ENCODE data around the gene EXOSC7. TPM values are rescaled to one million over a fixed set of nuclear protein-coding genes. Genes with fewer than 3 reads are reported as not detected.

EXOSC7 gene
- total and polyA plus RNA-seq, 2 donors (not counting 1 experiment from before 2014, with no cell fraction given): 25.5 to 40.0 TPM

GRCh38 chr3:45029216-45029615 is 53.2 kb downstream of the EXOSC7 start:
- Histone ChIP-seq H3K79me2 (ENCODE audit: control insufficient read depth, insufficient read depth, low read length) (no peaks in the 10 kb centered on the region), H3K4me2 (replicated peaks; ENCODE audit: low read depth, low read length, poor library complexity, severe bottlenecking) (no peak overlapping the region), H3K4me3 (ENCODE audit: control extremely low read depth in 1 of 5, extremely low read depth in 1 of 5, insufficient read depth in 1 of 5, low read depth in 2 of 5, low read length in 4 of 5) (no peak overlapping the region), H3K27me3 (replicated peaks in 1 of 4; ENCODE audit: control extremely low read depth in 1 of 4, control insufficient read depth in 3 of 4, insufficient read depth in 4 of 4, low read length in 3 of 4) (peaks cover 0 to 28% (median 5%) of the 10 kb centered on the region in 4 experiments), H3K9me3 (ENCODE audit: control extremely low read depth in 1 of 3, control insufficient read depth in 2 of 3, insufficient read depth in 1 of 3, low read length in 2 of 3) (no peaks in the 10 kb centered on the region), H3K4me1 (ENCODE audit: control insufficient read depth in 2 of 2, insufficient read depth in 2 of 2, low read length in 2 of 2) (no peaks in the 10 kb centered on the region), H3K9ac (ENCODE audit: low read length) (no peak overlapping the region), H4K20me1 (ENCODE audit: control insufficient read depth, insufficient read depth, low read length, poor library complexity, severe bottlenecking) (no peaks in the 10 kb centered on the region), H2AFZ (ENCODE audit: insufficient read depth, low read depth, low read length, poor library complexity, severe bottlenecking) (no peak overlapping the region), H3K27ac (ENCODE audit: low read length in 2 of 2) (no peak overlapping the region), H3K36me3 (replicated peaks in 1 of 2; ENCODE audit: control extremely low read depth in 1 of 2, control insufficient read depth in 1 of 2, extremely low read depth in 1 of 2, insufficient read depth in 2 of 2, low read length in 1 of 2) (no peaks in the 10 kb centered on the region)
- H3K27ac Mint-ChIP-seq: no peak overlapping the region
- WGBS (ENCODE audit: insufficient coverage): 40% methylated on average over 1 of the region's 2 CpGs
- H3K9me3 Mint-ChIP-seq (ENCODE audit: insufficient read depth): no peaks in the 10 kb centered on the region
- H3K27me3 Mint-ChIP-seq: peaks cover 11% of the 10 kb centered on the region
- DNase-seq (no peak), ATAC-seq (ENCODE audit: low read depth) (no peak)
- no peak overlapping the region for H3K4me3 Mint-ChIP-seq
- intact Hi-C loops (cut with micrococcal nuclease): no loop called here
- TF ChIP-seq EZH2 (IDR thresholded peaks at IDR 0.05; ENCODE audit: borderline replicate concordance, insufficient read depth, low read depth, low read length, poor library complexity, severe bottlenecking) (no peak), CTCF (IDR thresholded peaks at IDR 0.05) (no peak)
- CTCF ChIA-PET: interaction anchor here (2.1 kb wide), 1 partner anchor 8 kb away, joined by 11 read pairs; no protein-coding TSS in a partner anchor
- POLR2A ChIA-PET: no interaction called here
- H3K4me1 Mint-ChIP-seq: peaks cover 1% of the 10 kb centered on the region

GRCh38 chr3:45029661-45030060 is 53.6 kb downstream of the EXOSC7 start:
- TF ChIP-seq CTCF (IDR thresholded peaks at IDR 0.05): no peak
- TF ChIP-seq EZH2 (IDR thresholded peaks at IDR 0.05; ENCODE audit: borderline replicate concordance, insufficient read depth, low read depth, low read length, poor library complexity, severe bottlenecking): no peak
- CTCF ChIA-PET: interaction anchor here (1.1 kb wide), 1 partner anchor 11 kb away, joined by 3 read pairs; no protein-coding TSS in a partner anchor
- no peak overlapping the region for H3K27ac Mint-ChIP-seq
- Histone ChIP-seq H3K9ac (ENCODE audit: low read length) (no peak overlapping the region), H3K27ac (ENCODE audit: low read length in 2 of 2) (no peak overlapping the region), H3K4me3 (ENCODE audit: control extremely low read depth in 1 of 5, extremely low read depth in 1 of 5, insufficient read depth in 1 of 5, low read depth in 2 of 5, low read length in 4 of 5) (no peak overlapping the region), H4K20me1 (ENCODE audit: control insufficient read depth, insufficient read depth, low read length, poor library complexity, severe bottlenecking) (no peaks in the 10 kb centered on the region), H3K9me3 (ENCODE audit: control extremely low read depth in 1 of 3, control insufficient read depth in 2 of 3, insufficient read depth in 1 of 3, low read length in 2 of 3) (no peaks in the 10 kb centered on the region), H3K36me3 (replicated peaks in 1 of 2; ENCODE audit: control extremely low read depth in 1 of 2, control insufficient read depth in 1 of 2, extremely low read depth in 1 of 2, insufficient read depth in 2 of 2, low read length in 1 of 2) (no peaks in the 10 kb centered on the region), H2AFZ (ENCODE audit: insufficient read depth, low read depth, low read length, poor library complexity, severe bottlenecking) (no peak overlapping the region), H3K79me2 (ENCODE audit: control insufficient read depth, insufficient read depth, low read length) (no peaks in the 10 kb centered on the region), H3K4me1 (ENCODE audit: control insufficient read depth in 2 of 2, insufficient read depth in 2 of 2, low read length in 2 of 2) (peaks cover under 1 to 1% of the 10 kb centered on the region in 2 donors), H3K27me3 (replicated peaks in 1 of 4; ENCODE audit: control extremely low read depth in 1 of 4, control insufficient read depth in 3 of 4, insufficient read depth in 4 of 4, low read length in 3 of 4) (peaks cover 0 to 30% (median 5%) of the 10 kb centered on the region in 4 experiments), H3K4me2 (replicated peaks; ENCODE audit: low read depth, low read length, poor library complexity, severe bottlenecking) (no peak overlapping the region)
- ATAC-seq (ENCODE audit: low read depth) (no peak), DNase-seq (no peak)
- intact Hi-C loops (cut with micrococcal nuclease): no loop called here
- POLR2A ChIA-PET: no interaction called here
- peaks cover 5% of the 10 kb centered on the region for H3K4me1 Mint-ChIP-seq
- H3K27me3 Mint-ChIP-seq: peaks cover 11% of the 10 kb centered on the region
- H3K9me3 Mint-ChIP-seq (ENCODE audit: insufficient read depth): no peaks in the 10 kb centered on the region
- no peak overlapping the region for H3K4me3 Mint-ChIP-seq
- WGBS (ENCODE audit: insufficient coverage): 86% methylated on average over 3 of the region's 5 CpGs
